GM20000 (cell line): ENCODE measurements around the gene TRIM14.
A peak's percentile ranks its signal among the peaks of the same experiment; 100 is the strongest.

Source experiments
- DNase-seq: peaks from one replicate; pipeline ENCODE4 v3.0.0; 2012; ENCODE audit warnings: low spot score
- CTCF ChIP-seq: IDR thresholded peaks from 2 replicates; pipeline ENCODE4 v1.5.1; 2012; ENCODE audit warnings: mild to moderate bottlenecking, control low read depth; ENCODE audit errors: extremely low read depth, missing control alignments

TRIM14 gene

GRCh38 chr9:98142182-98142907, 23.3 kb upstream of the TRIM14 start:
- no peak for TF ChIP-seq CTCF
- peak; percentile 46 for DNase-seq

GRCh38 chr9:98140503-98140902, 21.5 kb upstream of the TRIM14 start:
- no peak for TF ChIP-seq CTCF
- DNase-seq = no peak

GRCh38 chr9:98136489-98136888, 17.5 kb upstream of the TRIM14 start:
- no peak for TF ChIP-seq CTCF
- DNase-seq = no peak

GRCh38 chr9:98135938-98136337, 16.9 kb upstream of the TRIM14 start:
- no peak for DNase-seq
- TF ChIP-seq CTCF = no peak

GRCh38 chr9:98135558-98135934, 16.5 kb upstream of the TRIM14 start:
- DNase-seq = no peak
- no peak for TF ChIP-seq CTCF

GRCh38 chr9:98134702-98135557, 15.9 kb upstream of the TRIM14 start:
- no peak for TF ChIP-seq CTCF
- no peak for DNase-seq
